CD4-positive, alpha-beta T cell (primary cell): ENCODE measurements around the gene RNF167. TPM values are rescaled to one million over a fixed set of nuclear protein-coding genes. Genes with fewer than 3 reads are reported as not detected.

Experiments used
- ATAC-seq: fragments of 200-7000 bp; cut with Tn5 transposase; one replicate; pipeline ENCODE4 v1.10.0; 2022; ENCODE audit warnings: mild to moderate bottlenecking; ENCODE audit not compliant: poor library complexity
- CTCF ChIA-PET: fragments of 350-600 bp; sonication (Branson Sonifier 250); formaldehyde crosslinking; loops from one replicate; lab custom pipeline; 2021; ENCODE audit warnings: antibody characterized with exemption, inconsistent platforms; lab: Charles Lee
- POLR2A ChIA-PET: fragments of 350-600 bp; sonication (Branson Sonifier 250); formaldehyde crosslinking; loops from one replicate; lab custom pipeline; 2021; ENCODE audit warnings: antibody characterized with exemption, inconsistent platforms; lab: Charles Lee
- DNase-seq, 14 experiments: peaks; one replicate each; pipeline ENCODE4 v3.0.0-alpha.2; 2013 to 2020; ENCODE audit warnings: mixed read lengths in 2 of 14
- H3K27ac ChIP-seq, 2 donors: one replicate each; pipeline versions ENCODE4 v1.5.1 to v1.7.0; 2013; ENCODE audit warnings: low read length in 2 of 2, low read depth in 1 of 2, mild to moderate bottlenecking in 1 of 2
- H3K27me3 ChIP-seq, 2 experiments: 1 replicate in 1 of 2; 2 replicates in 1 of 2; pipeline versions ENCODE4 v1.6.1 to v1.7.0; 2013; ENCODE audit warnings: low read length in 2 of 2, control low read depth in 1 of 2, mild to moderate bottlenecking in 1 of 2, moderate library complexity in 1 of 2; ENCODE audit not compliant: insufficient read depth in 2 of 2, control insufficient read depth in 1 of 2
- H3K36me3 ChIP-seq: one replicate; pipeline ENCODE4 v1.6.1; 2013; ENCODE audit warnings: low read length, control low read depth; ENCODE audit not compliant: insufficient read depth
- H3K4me1 ChIP-seq: one replicate; pipeline ENCODE4 v1.6.1; 2013; ENCODE audit warnings: low read length, control low read depth; ENCODE audit not compliant: insufficient read depth
- H3K4me3 ChIP-seq: one replicate; pipeline ENCODE4 v1.5.1; 2013; ENCODE audit warnings: mild to moderate bottlenecking, low read length, moderate library complexity
- H3K9me3 ChIP-seq, 2 experiments: 1 replicate in 1 of 2; 2 replicates in 1 of 2; pipeline versions ENCODE4 v1.6.1 to v1.7.0; 2013; ENCODE audit warnings: low read length in 2 of 2, mild to moderate bottlenecking in 2 of 2, control low read depth in 1 of 2, moderate library complexity in 1 of 2; ENCODE audit not compliant: control insufficient read depth in 1 of 2, insufficient read depth in 1 of 2
- H3K27ac Mint-ChIP-seq: one replicate; pipeline ENCODE4 v1.8.0; 2020; ENCODE audit warnings: mixed read lengths
- H3K27me3 Mint-ChIP-seq: one replicate; pipeline ENCODE4 v1.8.0; 2021; ENCODE audit warnings: mixed read lengths
- H3K36me3 Mint-ChIP-seq: one replicate; pipeline ENCODE4 v1.8.0; 2021; ENCODE audit warnings: low read depth, mixed read lengths
- H3K4me1 Mint-ChIP-seq: one replicate; pipeline ENCODE4 v1.8.0; 2021; ENCODE audit warnings: low read depth, mixed read lengths
- H3K4me3 Mint-ChIP-seq: one replicate; pipeline ENCODE4 v1.8.0; 2020; ENCODE audit warnings: mild to moderate bottlenecking, mixed read lengths
- H3K9me3 Mint-ChIP-seq: one replicate; pipeline ENCODE4 v1.8.0; 2020; ENCODE audit warnings: mixed read lengths
- intact Hi-C, 2 experiments: fragments of 100-400 bp; cut with DNase I in 1 of 2; cut with micrococcal nuclease in 1 of 2; formaldehyde crosslinking; loops; one replicate each; pipeline versions ENCODE4 v1.15.1 to v1.9.0; 2023 to 2025; cut with DNase I, micrococcal nuclease
- total RNA-seq, 174 experiments: library from RNA in 2 of 174; stranded (reverse) in 2 of 174; gene quantifications; one replicate each; pipeline ENCODE4 v1.2.3 and lab custom pipeline; 2021 to 2026
- TF ChIP-seq, protein P1 (sequence below): fragments of 200-600 bp; IDR thresholded peaks from one replicate; pipeline ENCODE4 v1.8.0; 2022; ENCODE audit warnings: antibody characterized with exemption, mild to moderate bottlenecking

The RNF167 gene
- total RNA-seq, 2 experiments from 2014 or later, result 59.3 to 62.8 TPM

GRCh38 chr17:4978726-4979125 lies 38.7 kb downstream of the RNF167 start:
- ChIA-PET CTCF (interaction anchor here (3.0 kb wide), 1 partner anchor 53 kb away, joined by 7 read pairs; no protein-coding TSS in a partner anchor), POLR2A (interaction anchor here (0.6 to 4.5 kb wide), 2 partner anchors 11 to 70 kb away, joined by 3 to 27 read pairs; partner anchors contain the start of gene SPAG7)
- Mint-ChIP-seq H3K4me1 (peaks cover 25% of the 10 kb centered on the region), H3K4me3 (no peak overlapping the region), H3K27ac (no peak overlapping the region), H3K36me3 (peaks cover 77% of the 10 kb centered on the region), H3K9me3 (no peaks in the 10 kb centered on the region), H3K27me3 (no peaks in the 10 kb centered on the region)
- intact Hi-C loops, result no loop called here
- Histone ChIP-seq H3K9me3 (no peaks in the 10 kb centered on the region), H3K4me3 (no peak overlapping the region), H3K4me1 (peaks cover 22% of the 10 kb centered on the region), H3K36me3 (peaks cover 79% of the 10 kb centered on the region), H3K27ac (no peak overlapping the region), H3K27me3 (no peaks in the 10 kb centered on the region)
- ATAC-seq (no peak), DNase-seq (peak in 1 of 14 experiments; percentile 39)
- TF ChIP-seq, protein P1, sequence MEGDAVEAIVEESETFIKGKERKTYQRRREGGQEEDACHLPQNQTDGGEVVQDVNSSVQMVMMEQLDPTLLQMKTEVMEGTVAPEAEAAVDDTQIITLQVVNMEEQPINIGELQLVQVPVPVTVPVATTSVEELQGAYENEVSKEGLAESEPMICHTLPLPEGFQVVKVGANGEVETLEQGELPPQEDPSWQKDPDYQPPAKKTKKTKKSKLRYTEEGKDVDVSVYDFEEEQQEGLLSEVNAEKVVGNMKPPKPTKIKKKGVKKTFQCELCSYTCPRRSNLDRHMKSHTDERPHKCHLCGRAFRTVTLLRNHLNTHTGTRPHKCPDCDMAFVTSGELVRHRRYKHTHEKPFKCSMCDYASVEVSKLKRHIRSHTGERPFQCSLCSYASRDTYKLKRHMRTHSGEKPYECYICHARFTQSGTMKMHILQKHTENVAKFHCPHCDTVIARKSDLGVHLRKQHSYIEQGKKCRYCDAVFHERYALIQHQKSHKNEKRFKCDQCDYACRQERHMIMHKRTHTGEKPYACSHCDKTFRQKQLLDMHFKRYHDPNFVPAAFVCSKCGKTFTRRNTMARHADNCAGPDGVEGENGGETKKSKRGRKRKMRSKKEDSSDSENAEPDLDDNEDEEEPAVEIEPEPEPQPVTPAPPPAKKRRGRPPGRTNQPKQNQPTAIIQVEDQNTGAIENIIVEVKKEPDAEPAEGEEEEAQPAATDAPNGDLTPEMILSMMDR, result no peak

- Histone ChIP-seq H3K27ac (no peak overlapping the region), H3K27me3 (no peaks in the 10 kb centered on the region), H3K36me3 (peaks cover 67% of the 10 kb centered on the region), H3K9me3 (no peaks in the 10 kb centered on the region), H3K4me1 (peaks cover 24% of the 10 kb centered on the region), H3K4me3 (no peak overlapping the region)
- Mint-ChIP-seq H3K4me1 (peaks cover 20% of the 10 kb centered on the region), H3K36me3 (peaks cover 69% of the 10 kb centered on the region), H3K9me3 (no peaks in the 10 kb centered on the region), H3K27me3 (no peaks in the 10 kb centered on the region), H3K4me3 (peak overlapping the region; percentile 47), H3K27ac (peak overlapping the region; percentile 16)
- peak; percentile 96 for ATAC-seq
- POLR2A ChIA-PET, result interaction anchor here (1.2 to 4.5 kb wide), 7 partner anchors 8 to 71 kb away, joined by 3 to 27 read pairs (median 7); partner anchors contain the start of genes INCA1, KIF1C, PFN1 and RNF167
- CTCF ChIA-PET, result interaction anchor here (1.0 to 3.0 kb wide), 6 partner anchors 14 to 81 kb away, joined by 3 to 8 read pairs (median 4); partner anchors contain the start of genes CHRNE and INCA1
- TF ChIP-seq, protein P1, result peak; percentile 80
- peak in 8 of 14 experiments; percentile 21 to 83 (median 56) for DNase-seq
- intact Hi-C loops, result loop anchor here (1.0 to 10.0 kb wide), 2 partner anchors 82 to 214 kb away; partner anchors contain the start of gene ZNF594 (in 1 of the 2)
Observed at GRCh38 chr17:4980644-4981216, 40.7 kb downstream of the RNF167 start.

DNA sequence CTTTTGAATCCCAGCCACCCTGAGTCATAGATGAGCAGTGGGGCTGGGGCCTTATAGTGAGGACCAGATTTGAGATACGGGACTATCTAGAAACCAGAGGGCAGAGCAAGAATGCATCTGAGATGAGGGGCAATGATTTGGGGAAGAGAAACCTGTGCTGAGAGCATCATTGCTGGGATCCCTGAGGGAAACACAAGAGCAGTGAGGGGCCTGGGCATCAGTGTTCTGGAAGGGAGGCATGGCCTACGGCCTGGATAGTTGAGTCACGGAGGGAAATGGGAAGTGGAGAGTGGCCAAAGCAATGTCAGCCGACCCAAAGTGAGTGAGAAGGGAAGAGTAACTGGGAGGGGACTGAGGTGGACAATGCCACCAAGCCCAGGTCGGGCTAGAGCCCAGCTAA lies 42.2 kb downstream of the RNF167 start:
- ATAC-seq, result no peak
- TF ChIP-seq, protein P1, result no peak
- H3K4me3 Mint-ChIP-seq, result peak overlapping the region; percentile 31
- peaks cover 58% of the 10 kb centered on the region for H3K36me3 ChIP-seq
- peaks cover 35% of the 10 kb centered on the region for H3K4me1 ChIP-seq
- no peak overlapping the region for H3K27ac ChIP-seq
- ChIA-PET CTCF (no interaction called here), POLR2A (interaction anchor here (1.2 kb wide), 1 partner anchor 15 kb away, joined by 3 read pairs; the partner anchor contains the start of gene INCA1)
- H3K9me3 Mint-ChIP-seq, result no peaks in the 10 kb centered on the region
- no peak overlapping the region for H3K4me3 ChIP-seq
- H3K4me1 Mint-ChIP-seq, result peaks cover 33% of the 10 kb centered on the region
- DNase-seq, result no peak
- intact Hi-C loops, result loop anchor here in 1 of 2 experiments (10.0 kb wide), 1 partner anchor 212 kb away; the partner anchor contains the start of gene ZNF594
- H3K27me3 ChIP-seq, result no peaks in the 10 kb centered on the region
- H3K27me3 Mint-ChIP-seq, result no peaks in the 10 kb centered on the region
- H3K9me3 ChIP-seq, result no peaks in the 10 kb centered on the region
- H3K36me3 Mint-ChIP-seq, result peaks cover 74% of the 10 kb centered on the region
- H3K27ac Mint-ChIP-seq, result no peak overlapping the region
